HUDEP-2 (cell line): Measurements from ENCODE around the gene FXN.

Experiments
- DNase-seq, 76 experiments: peaks; one replicate each; lab custom pipeline; 2025; ENCODE audit not compliant: unreplicated experiment in 76 of 76; lab: John Stamatoyannopoulos, UW

Gene FXN

GRCh38 chr9:69062195-69062594 lies 26.6 kb downstream of the FXN start:
- no peak for DNase-seq

GRCh38 chr9:69063839-69064238 lies 28.3 kb downstream of the FXN start:
- no peak for DNase-seq

GRCh38 chr9:69065660-69066059 lies 30.1 kb downstream of the FXN start:
- no peak for DNase-seq

- no peak for DNase-seq
Observed at GRCh38 chr9:69066955-69067354, 31.4 kb downstream of the FXN start.

- no peak for DNase-seq
Observed at GRCh38 chr9:69070201-69070600, 34.6 kb downstream of the FXN start.

- DNase-seq: no peak
Observed at GRCh38 chr9:69071059-69071458, 35.5 kb downstream of the FXN start.

- DNase-seq: no peak
Observed at GRCh38 chr9:69073103-69073502, 37.6 kb downstream of the FXN start.

- no peak for DNase-seq
Observed at GRCh38 chr9:69074801-69075200, 39.2 kb downstream of the FXN start.

- DNase-seq: no peak
Observed at GRCh38 chr9:69076550-69076949, 41.0 kb downstream of the FXN start.

- no peak for DNase-seq
Observed at GRCh38 chr9:69078069-69078468, 42.5 kb downstream of the FXN start.

GRCh38 chr9:69078581-69078980 lies 43.0 kb downstream of the FXN start:
- DNase-seq: no peak

- no peak for DNase-seq
Observed at GRCh38 chr9:69079186-69079585, 43.6 kb downstream of the FXN start.

- no peak for DNase-seq
Observed at GRCh38 chr9:69081261-69081660, 45.7 kb downstream of the FXN start.

- no peak for DNase-seq
Observed at GRCh38 chr9:69083321-69083720, 47.8 kb downstream of the FXN start.

GRCh38 chr9:69085569-69086283 lies 50.2 kb downstream of the FXN start:
- DNase-seq: no peak

GRCh38 chr9:69086312-69086711 lies 50.8 kb downstream of the FXN start:
- DNase-seq: no peak

- DNase-seq: no peak
Observed at GRCh38 chr9:69086769-69087168, 51.2 kb downstream of the FXN start.

- DNase-seq: no peak
Observed at GRCh38 chr9:69089082-69089481, 53.5 kb downstream of the FXN start.

- no peak for DNase-seq
Observed at GRCh38 chr9:69089491-69089890, 53.9 kb downstream of the FXN start.

GRCh38 chr9:69090140-69090750 lies 54.7 kb downstream of the FXN start:
- DNase-seq: no peak

- no peak for DNase-seq
Observed at GRCh38 chr9:69090946-69091345, 55.4 kb downstream of the FXN start.

- no peak for DNase-seq
Observed at GRCh38 chr9:69093471-69094103, 58.0 kb downstream of the FXN start.
